ENCODE data around the gene TRAPPC3L. TPM values are rescaled to one million over a fixed set of nuclear protein-coding genes. Genes with fewer than 3 reads are reported as not detected.
"Not testable (repeated sequence)": the region's sequence is repeated elsewhere in the genome, so short reads cannot be mapped to it uniquely, and the experiment has no call there.

The TRAPPC3L gene
- total and polyA plus RNA-seq, 4 donors: 0.36 to 1.8 (median 0.54) TPM

GRCh38 chr6:116495161-116495560, 50.3 kb downstream of the TRAPPC3L start:
- H3K4me1 ChIP-seq (ENCODE audit: control insufficient read depth in 1 of 2, insufficient read depth in 2 of 2, low read length in 2 of 2); DNase-seq; ATAC-seq (ENCODE audit: low FRiP score); H3K27ac ChIP-seq (ENCODE audit: low read depth in 1 of 2, low read length in 2 of 2); H3K9me3 ChIP-seq (ENCODE audit: control insufficient read depth, low read length); H3K27me3 ChIP-seq (ENCODE audit: control insufficient read depth in 1 of 2, insufficient read depth in 2 of 2, low read length in 1 of 2); H3K36me3 ChIP-seq (ENCODE audit: control insufficient read depth in 1 of 2, insufficient read depth in 2 of 2, low read length in 1 of 2); H3K4me3 ChIP-seq (ENCODE audit: low read length in 2 of 2); intact Hi-C loops (cut with DNase I): not testable (repeated sequence)
- WGBS, 2 donors: 95 to 100% methylated on average over 1 of the region's 1 CpG

GRCh38 chr6:116492331-116493067, 53.0 kb downstream of the TRAPPC3L start:
- Histone ChIP-seq H3K4me1 (ENCODE audit: control insufficient read depth in 1 of 2, insufficient read depth in 2 of 2, low read length in 2 of 2) (no peaks in the 10 kb centered on the region), H3K36me3 (ENCODE audit: control insufficient read depth in 1 of 2, insufficient read depth in 2 of 2, low read length in 1 of 2) (no peaks in the 10 kb centered on the region), H3K4me3 (ENCODE audit: low read length in 2 of 2) (no peak overlapping the region), H3K27ac (ENCODE audit: low read depth in 1 of 2, low read length in 2 of 2) (no peak overlapping the region), H3K9me3 (ENCODE audit: control insufficient read depth, low read length) (no peaks in the 10 kb centered on the region), H3K27me3 (ENCODE audit: control insufficient read depth in 1 of 2, insufficient read depth in 2 of 2, low read length in 1 of 2) (no peaks in the 10 kb centered on the region)
- ATAC-seq (ENCODE audit: low FRiP score): no peak
- 70 to 80% methylated on average over 6 of the region's 6 CpGs for WGBS, 2 donors
- no peak for DNase-seq
- intact Hi-C loops (cut with DNase I): no loop called here

- 88 to 89% methylated on average over 1 of the region's 1 CpG for WGBS, 2 donors
- DNase-seq (no peak), ATAC-seq (ENCODE audit: low FRiP score) (no peak)
- H3K4me1 ChIP-seq (ENCODE audit: control insufficient read depth in 1 of 2, insufficient read depth in 2 of 2, low read length in 2 of 2): no peaks in the 10 kb centered on the region
- H3K4me3 ChIP-seq (ENCODE audit: low read length in 2 of 2): no peak overlapping the region
- H3K27me3 ChIP-seq (ENCODE audit: control insufficient read depth in 1 of 2, insufficient read depth in 2 of 2, low read length in 1 of 2): no peaks in the 10 kb centered on the region
- no peaks in the 10 kb centered on the region for H3K9me3 ChIP-seq (ENCODE audit: control insufficient read depth, low read length)
- no peaks in the 10 kb centered on the region for H3K36me3 ChIP-seq (ENCODE audit: control insufficient read depth in 1 of 2, insufficient read depth in 2 of 2, low read length in 1 of 2)
- intact Hi-C loops (cut with DNase I): no loop called here
- H3K27ac ChIP-seq (ENCODE audit: low read depth in 1 of 2, low read length in 2 of 2): no peak overlapping the region
Observed at GRCh38 chr6:116491610-116492330, 53.7 kb downstream of the TRAPPC3L start.

- 58 to 59% methylated on average over 5 of the region's 5 CpGs for WGBS, 2 donors
- DNase-seq (no peak), ATAC-seq (ENCODE audit: low FRiP score) (no peak)
- Histone ChIP-seq H3K27me3 (ENCODE audit: control insufficient read depth in 1 of 2, insufficient read depth in 2 of 2, low read length in 1 of 2) (no peaks in the 10 kb centered on the region), H3K4me3 (ENCODE audit: low read length in 2 of 2) (no peak overlapping the region), H3K27ac (ENCODE audit: low read depth in 1 of 2, low read length in 2 of 2) (no peak overlapping the region), H3K9me3 (ENCODE audit: control insufficient read depth, low read length) (no peaks in the 10 kb centered on the region), H3K36me3 (ENCODE audit: control insufficient read depth in 1 of 2, insufficient read depth in 2 of 2, low read length in 1 of 2) (no peaks in the 10 kb centered on the region), H3K4me1 (ENCODE audit: control insufficient read depth in 1 of 2, insufficient read depth in 2 of 2, low read length in 2 of 2) (no peaks in the 10 kb centered on the region)
- intact Hi-C loops (cut with DNase I): no loop called here
Observed at GRCh38 chr6:116485559-116486184, 59.8 kb downstream of the TRAPPC3L start.

- ATAC-seq (ENCODE audit: low FRiP score): no peak
- intact Hi-C loops (cut with DNase I): no loop called here
- Histone ChIP-seq H3K36me3 (ENCODE audit: control insufficient read depth in 1 of 2, insufficient read depth in 2 of 2, low read length in 1 of 2) (no peaks in the 10 kb centered on the region), H3K4me3 (ENCODE audit: low read length in 2 of 2) (no peak overlapping the region), H3K9me3 (ENCODE audit: control insufficient read depth, low read length) (no peaks in the 10 kb centered on the region), H3K27ac (ENCODE audit: low read depth in 1 of 2, low read length in 2 of 2) (no peak overlapping the region), H3K4me1 (ENCODE audit: control insufficient read depth in 1 of 2, insufficient read depth in 2 of 2, low read length in 2 of 2) (no peaks in the 10 kb centered on the region), H3K27me3 (ENCODE audit: control insufficient read depth in 1 of 2, insufficient read depth in 2 of 2, low read length in 1 of 2) (no peaks in the 10 kb centered on the region)
- WGBS, 2 donors: 83% methylated on average over 2 of the region's 2 CpGs
- no peak for DNase-seq
Observed at GRCh38 chr6:116483616-116484015, 61.9 kb downstream of the TRAPPC3L start.

- 78 to 86% methylated on average over 1 of the region's 1 CpG for WGBS, 2 donors
- Histone ChIP-seq H3K36me3 (ENCODE audit: control insufficient read depth in 1 of 2, insufficient read depth in 2 of 2, low read length in 1 of 2) (no peaks in the 10 kb centered on the region), H3K9me3 (ENCODE audit: control insufficient read depth, low read length) (no peaks in the 10 kb centered on the region), H3K27ac (ENCODE audit: low read depth in 1 of 2, low read length in 2 of 2) (no peak overlapping the region), H3K4me1 (ENCODE audit: control insufficient read depth in 1 of 2, insufficient read depth in 2 of 2, low read length in 2 of 2) (no peaks in the 10 kb centered on the region), H3K27me3 (ENCODE audit: control insufficient read depth in 1 of 2, insufficient read depth in 2 of 2, low read length in 1 of 2) (no peaks in the 10 kb centered on the region), H3K4me3 (ENCODE audit: low read length in 2 of 2) (no peak overlapping the region)
- ATAC-seq (ENCODE audit: low FRiP score) (no peak), DNase-seq (no peak)
- intact Hi-C loops (cut with DNase I): no loop called here
Observed at GRCh38 chr6:116482780-116483179, 62.7 kb downstream of the TRAPPC3L start.

- Histone ChIP-seq H3K36me3 (ENCODE audit: control insufficient read depth in 1 of 2, insufficient read depth in 2 of 2, low read length in 1 of 2) (no peaks in the 10 kb centered on the region), H3K4me3 (ENCODE audit: low read length in 2 of 2) (no peak overlapping the region), H3K4me1 (ENCODE audit: control insufficient read depth in 1 of 2, insufficient read depth in 2 of 2, low read length in 2 of 2) (no peaks in the 10 kb centered on the region), H3K9me3 (ENCODE audit: control insufficient read depth, low read length) (no peaks in the 10 kb centered on the region), H3K27me3 (ENCODE audit: control insufficient read depth in 1 of 2, insufficient read depth in 2 of 2, low read length in 1 of 2) (no peaks in the 10 kb centered on the region), H3K27ac (ENCODE audit: low read depth in 1 of 2, low read length in 2 of 2) (no peak overlapping the region)
- WGBS, 2 donors: 74 to 77% methylated on average over 5 of the region's 5 CpGs
- ATAC-seq (ENCODE audit: low FRiP score) (no peak), DNase-seq (no peak)
- intact Hi-C loops (cut with DNase I): no loop called here
Observed at GRCh38 chr6:116476002-116476678, 69.3 kb downstream of the TRAPPC3L start.

GRCh38 chr6:116475141-116475540, 70.3 kb downstream of the TRAPPC3L start:
- Histone ChIP-seq H3K9me3 (ENCODE audit: control insufficient read depth, low read length) (no peaks in the 10 kb centered on the region), H3K4me1 (ENCODE audit: control insufficient read depth in 1 of 2, insufficient read depth in 2 of 2, low read length in 2 of 2) (no peaks in the 10 kb centered on the region), H3K27me3 (ENCODE audit: control insufficient read depth in 1 of 2, insufficient read depth in 2 of 2, low read length in 1 of 2) (no peaks in the 10 kb centered on the region), H3K36me3 (ENCODE audit: control insufficient read depth in 1 of 2, insufficient read depth in 2 of 2, low read length in 1 of 2) (no peaks in the 10 kb centered on the region), H3K27ac (ENCODE audit: low read depth in 1 of 2, low read length in 2 of 2) (no peak overlapping the region), H3K4me3 (ENCODE audit: low read length in 2 of 2) (no peak overlapping the region)
- intact Hi-C loops (cut with DNase I): no loop called here
- DNase-seq: no peak
- no peak for ATAC-seq (ENCODE audit: low FRiP score)
- WGBS, 2 donors: 68 to 87% methylated on average over 1 of the region's 1 CpG

Data from aorta (tissue), 5 donors.